Measurements from ENCODE around the gene PBOV1. TPM values are rescaled to one million over a fixed set of nuclear protein-coding genes. Genes with fewer than 3 reads are reported as not detected.

Gene PBOV1
- total and polyA plus RNA-seq, 8 donors, result not detected

GRCh38 chr6:138239774-138240173 lies 21.5 kb upstream of the PBOV1 start:
- no peaks in the 10 kb centered on the region for H3K9me3 ChIP-seq
- H3K4me1 ChIP-seq, result peaks cover 0 to 34% (median 17%) of the 10 kb centered on the region in 4 donors
- no peak for DNase-seq
- intact Hi-C loops (cut with DNase I; ENCODE audit: low total_unique reads), result no loop called here
- H3K36me3 ChIP-seq, result peaks cover 0 to 4% (median 1%) of the 10 kb centered on the region in 4 donors
- H3K27ac ChIP-seq, result peak overlapping the region in 2 of 5 donors; percentile 12 to 50
- TF ChIP-seq CTCF (IDR thresholded peaks at IDR 0.05), result no peak
- no peak for TF ChIP-seq POLR2AphosphoS5 (IDR thresholded peaks at IDR 0.05)
- WGBS, 5 donors, result 31 to 59% (median 37%) methylated on average over 1 of the region's 1 CpG
- H3K4me3 ChIP-seq, result no peak overlapping the region
- no peaks in the 10 kb centered on the region for H3K27me3 ChIP-seq

- peak overlapping the region in 3 of 5 donors; percentile 25 to 30 (median 27) for H3K27ac ChIP-seq
- TF ChIP-seq CTCF (IDR thresholded peaks at IDR 0.05) (no peak), POLR2A (IDR thresholded peaks at IDR 0.05) (no peak), POLR2AphosphoS5 (IDR thresholded peaks at IDR 0.05) (no peak), EP300 (IDR thresholded peaks at IDR 0.05) (no peak)
- WGBS, 5 donors, result 83 to 89% (median 84%) methylated on average over 6 of the region's 6 CpGs
- no peaks in the 10 kb centered on the region for H3K9me3 ChIP-seq
- H3K27me3 ChIP-seq, result no peaks in the 10 kb centered on the region
- H3K36me3 ChIP-seq, result no peaks in the 10 kb centered on the region
- peaks cover 0 to 46% (median 18%) of the 10 kb centered on the region in 4 donors for H3K4me1 ChIP-seq
- intact Hi-C loops (cut with DNase I; ENCODE audit: low total_unique reads), result no loop called here
- no peak for DNase-seq
- H3K4me3 ChIP-seq, result no peak overlapping the region
These were observed 20.1 kb upstream of the PBOV1 start for GRCh38 chr6:138238368-138238767.

- peaks cover 6 to 54% (median 24%) of the 10 kb centered on the region in 4 donors for H3K4me1 ChIP-seq
These were observed 19.2 kb upstream of the PBOV1 start for GRCh38 chr6:138237463-138237862.

GRCh38 chr6:138235693-138236092 lies 17.4 kb upstream of the PBOV1 start:
- Histone ChIP-seq H3K4me1 (peaks cover 15 to 59% (median 30%) of the 10 kb centered on the region in 4 donors), H3K27me3 (no peaks in the 10 kb centered on the region), H3K9me3 (no peaks in the 10 kb centered on the region), H3K27ac (peak overlapping the region in 2 of 5 donors; percentile 4 to 31), H3K4me3 (no peak overlapping the region), H3K36me3 (no peaks in the 10 kb centered on the region)
- DNase-seq, result no peak
- TF ChIP-seq POLR2A (IDR thresholded peaks at IDR 0.05) (no peak), CTCF (IDR thresholded peaks at IDR 0.05) (no peak), POLR2AphosphoS5 (IDR thresholded peaks at IDR 0.05) (no peak), EP300 (IDR thresholded peaks at IDR 0.05) (no peak)
- intact Hi-C loops (cut with DNase I; ENCODE audit: low total_unique reads), result no loop called here
- 56 to 77% (median 67%) methylated on average over 1 of the region's 1 CpG for WGBS, 5 donors

More at GRCh38 chr6:138237463-138237862, 19.2 kb upstream of the PBOV1 start:
- Histone ChIP-seq H3K27me3 (no peaks in the 10 kb centered on the region), H3K9me3 (no peaks in the 10 kb centered on the region), H3K36me3 (no peaks in the 10 kb centered on the region), H3K27ac (peak overlapping the region in 2 of 5 donors; percentile 0 to 27), H3K4me3 (no peak overlapping the region)
- WGBS, 5 donors, result 90 to 100% (median 95%) methylated on average over 2 of the region's 2 CpGs
- intact Hi-C loops (cut with DNase I; ENCODE audit: low total_unique reads), result no loop called here
- TF ChIP-seq EP300 (IDR thresholded peaks at IDR 0.05), result no peak
- DNase-seq, result no peak

GRCh38 chr6:138235205-138235604 lies 16.9 kb upstream of the PBOV1 start:
- TF ChIP-seq POLR2AphosphoS5 (IDR thresholded peaks at IDR 0.05), result no peak
- TF ChIP-seq POLR2A (IDR thresholded peaks at IDR 0.05), result no peak
- no peak for TF ChIP-seq CTCF (IDR thresholded peaks at IDR 0.05)
- no peak for TF ChIP-seq EP300 (IDR thresholded peaks at IDR 0.05)
- H3K27me3 ChIP-seq, result no peaks in the 10 kb centered on the region
- peaks cover 19 to 59% (median 32%) of the 10 kb centered on the region in 4 donors for H3K4me1 ChIP-seq
- WGBS, 5 donors, result 24 to 52% (median 31%) methylated on average over 1 of the region's 1 CpG
- H3K27ac ChIP-seq, result peak overlapping the region in 3 of 5 donors; percentile 4 to 88 (median 31)
- no peaks in the 10 kb centered on the region for H3K9me3 ChIP-seq
- H3K36me3 ChIP-seq, result no peaks in the 10 kb centered on the region
- no peak overlapping the region for H3K4me3 ChIP-seq
- intact Hi-C loops (cut with DNase I; ENCODE audit: low total_unique reads), result no loop called here
- DNase-seq, result peak in 1 of 2 donors; percentile 60

Measured in stomach (tissue), 9 donors.